Lower leg skin (tissue), 3 donors: ENCODE measurements around the gene RAPGEF1.

Experiments used
- CTCF ChIP-seq, 3 donors: fragments of 450-650 bp; IDR thresholded peaks; one replicate each; pipeline ENCODE4 v1.5.1; 2016; ENCODE audit warnings: antibody characterized with exemption in 3 of 3, mild to moderate bottlenecking in 3 of 3, moderate library complexity in 2 of 3
- POLR2A ChIP-seq, 2 donors: fragments of 450-650 bp; IDR thresholded peaks; one replicate each; pipeline ENCODE4 v1.6.1; 2016 to 2017; ENCODE audit warnings: antibody characterized with exemption in 2 of 2, mild to moderate bottlenecking in 1 of 2, moderate library complexity in 1 of 2

DNA sequence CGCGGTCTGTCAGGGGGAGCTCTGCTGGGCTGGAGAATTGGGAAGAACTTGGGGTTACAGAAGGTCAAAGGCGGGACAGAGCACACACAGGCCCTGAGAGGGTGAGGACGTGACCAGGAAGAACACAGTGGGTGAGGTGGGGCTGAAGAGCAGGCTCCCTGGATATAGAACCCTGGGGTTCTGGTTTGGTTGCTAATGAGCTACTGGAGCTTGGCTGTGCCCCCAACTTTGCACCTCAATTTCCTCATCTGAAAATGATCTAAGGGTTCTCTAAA is 110.7 kb downstream of the RAPGEF1 start:
- no peak for TF ChIP-seq POLR2A (IDR thresholded peaks at IDR 0.05)
- TF ChIP-seq CTCF (IDR thresholded peaks at IDR 0.05): no peak
